Astrocyte (in vitro differentiated cells and primary cell): ENCODE results near the gene DLGAP4. TPM values are rescaled to one million over a fixed set of nuclear protein-coding genes. Genes with fewer than 3 reads are reported as not detected.
A peak's percentile ranks its signal among the peaks of the same experiment; 100 is the strongest.

ENCODE experiments used
- DNase-seq: peaks from one replicate; pipeline ENCODE4 v3.0.0-alpha.2; 2010; ENCODE audit warnings: low read depth
- FAIRE-seq: peaks from 2 replicates; lab custom pipeline; 2011; peaks lifted over from hg19 to GRCh38; lab: Jason Lieb, UNC
- H2AFZ ChIP-seq: 2 replicates; pipeline ENCODE4 v1.6.0; 2012; ENCODE audit warnings: low read depth, low read length, inconsistent platforms
- H3K27ac ChIP-seq: 2 replicates; pipeline ENCODE4 v1.5.1; 2011; ENCODE audit warnings: low read depth, low read length, inconsistent platforms
- H3K27me3 ChIP-seq: 2 replicates; pipeline ENCODE4 v1.6.0; 2011; ENCODE audit warnings: low read length, inconsistent platforms; ENCODE audit not compliant: insufficient read depth
- H3K36me3 ChIP-seq: 2 replicates; pipeline ENCODE4 v1.5.1; 2011; ENCODE audit warnings: low read length, inconsistent platforms; ENCODE audit not compliant: insufficient read depth
- H3K4me1 ChIP-seq: 2 replicates; pipeline ENCODE4 v1.5.1; 2011; ENCODE audit warnings: low read length, inconsistent platforms; ENCODE audit not compliant: insufficient read depth
- H3K4me2 ChIP-seq: 2 replicates; pipeline ENCODE4 v1.6.0; 2012; ENCODE audit warnings: low read length, inconsistent platforms
- H3K4me3 ChIP-seq: 2 replicates; pipeline ENCODE4 v1.5.1; 2011; ENCODE audit warnings: low read depth, mild to moderate bottlenecking, low read length, inconsistent platforms; ENCODE audit not compliant: insufficient read depth
- H3K79me2 ChIP-seq: 2 replicates; pipeline ENCODE4 v1.6.0; 2012; ENCODE audit warnings: mild to moderate bottlenecking, low read length, inconsistent platforms; ENCODE audit not compliant: insufficient read depth
- H3K9ac ChIP-seq: 2 replicates; pipeline ENCODE4 v1.6.0; 2012; ENCODE audit warnings: mild to moderate bottlenecking, low read length, inconsistent platforms
- H3K9me3 ChIP-seq: 2 replicates; pipeline ENCODE4 v1.5.1; 2012; ENCODE audit warnings: low read depth, mild to moderate bottlenecking, low read length, inconsistent platforms; ENCODE audit not compliant: insufficient read depth
- H4K20me1 ChIP-seq: 2 replicates; pipeline ENCODE4 v1.6.0; 2012; ENCODE audit warnings: low read length, inconsistent platforms; ENCODE audit not compliant: insufficient read depth
- H3K27ac Mint-ChIP-seq: one replicate; pipeline ENCODE4 v1.8.0; 2021; ENCODE audit warnings: mild to moderate bottlenecking, mixed read lengths; ENCODE audit not compliant: unreplicated experiment
- H3K27me3 Mint-ChIP-seq: one replicate; pipeline ENCODE4 v1.8.0; 2021; ENCODE audit warnings: low read depth, mixed read lengths; ENCODE audit not compliant: unreplicated experiment
- H3K36me3 Mint-ChIP-seq: one replicate; pipeline ENCODE4 v1.8.0; 2021; ENCODE audit warnings: low read depth, mixed read lengths; ENCODE audit not compliant: unreplicated experiment
- H3K4me1 Mint-ChIP-seq: one replicate; pipeline ENCODE4 v1.8.0; 2021; ENCODE audit warnings: low read depth, mixed read lengths; ENCODE audit not compliant: unreplicated experiment
- H3K4me3 Mint-ChIP-seq: one replicate; pipeline ENCODE4 v1.8.0; 2021; ENCODE audit warnings: mild to moderate bottlenecking, moderate library complexity, mixed read lengths; ENCODE audit not compliant: unreplicated experiment
- H3K9me3 Mint-ChIP-seq: one replicate; pipeline ENCODE4 v1.8.0; 2021; ENCODE audit warnings: mild to moderate bottlenecking, mixed read lengths; ENCODE audit not compliant: unreplicated experiment
- EZH2 ChIP-seq: IDR thresholded peaks from 2 replicates; pipeline ENCODE4 v1.6.1; 2012; ENCODE audit warnings: mild to moderate bottlenecking, low read length, inconsistent platforms; ENCODE audit not compliant: insufficient read depth
- total RNA-seq: library from RNA; stranded (reverse); gene quantifications from 2 replicates; pipeline ENCODE4 v1.2.1, GENCODE V29; 2021
- TF ChIP-seq, protein P1 (sequence below): IDR thresholded peaks from 2 replicates; pipeline ENCODE4 v1.5.1; 2011; ENCODE audit warnings: low read depth, mild to moderate bottlenecking, inconsistent platforms, low read length, moderate library complexity; ENCODE audit not compliant: insufficient read depth

DLGAP4 gene
- total RNA-seq, 1 donor from 2014 or later: 135 TPM

DNA sequence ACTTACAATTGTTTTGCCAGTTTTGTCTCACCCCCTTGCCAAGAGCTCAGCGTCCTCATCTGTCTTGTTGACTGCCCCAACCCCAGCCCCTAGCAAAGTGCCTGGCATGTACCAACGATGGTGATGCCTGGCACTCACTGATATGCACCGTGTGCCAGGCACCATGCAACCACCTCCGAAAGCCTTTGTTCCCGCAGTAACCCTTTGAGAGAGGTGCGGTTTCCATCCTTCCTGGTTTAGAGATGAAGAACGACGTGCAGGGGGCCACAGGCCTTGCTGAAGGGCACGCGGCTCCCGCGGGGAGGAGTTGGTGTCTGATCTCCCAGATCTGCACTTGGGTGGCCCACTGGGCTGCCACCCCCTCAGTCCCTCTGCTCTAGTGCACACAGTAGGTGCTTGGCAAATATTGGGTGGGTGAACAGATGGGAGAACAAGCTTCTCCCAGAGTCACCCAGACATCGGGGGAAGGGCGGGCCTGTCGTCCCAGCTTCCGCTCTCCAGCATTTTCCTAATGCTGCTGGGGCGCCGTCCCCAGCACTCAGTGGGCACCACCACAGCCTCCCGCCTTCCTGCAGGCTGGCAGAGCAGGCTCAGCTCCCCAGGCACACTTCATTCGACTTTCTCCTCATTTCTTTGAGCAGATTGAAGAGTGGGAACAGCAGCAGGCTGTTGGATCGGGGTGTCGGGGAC lies 35.3 kb downstream of the DLGAP4 start:
- Mint-ChIP-seq H3K36me3 (no peaks in the 10 kb centered on the region), H3K4me3 (no peak overlapping the region), H3K27me3 (peaks cover 17% of the 10 kb centered on the region), H3K9me3 (peaks cover 3% of the 10 kb centered on the region), H3K27ac (peak overlapping the region; percentile 12), H3K4me1 (no peaks in the 10 kb centered on the region)
- H3K27me3 ChIP-seq: no peaks in the 10 kb centered on the region
- no peak overlapping the region for H3K4me2 ChIP-seq
- TF ChIP-seq, protein P1, sequence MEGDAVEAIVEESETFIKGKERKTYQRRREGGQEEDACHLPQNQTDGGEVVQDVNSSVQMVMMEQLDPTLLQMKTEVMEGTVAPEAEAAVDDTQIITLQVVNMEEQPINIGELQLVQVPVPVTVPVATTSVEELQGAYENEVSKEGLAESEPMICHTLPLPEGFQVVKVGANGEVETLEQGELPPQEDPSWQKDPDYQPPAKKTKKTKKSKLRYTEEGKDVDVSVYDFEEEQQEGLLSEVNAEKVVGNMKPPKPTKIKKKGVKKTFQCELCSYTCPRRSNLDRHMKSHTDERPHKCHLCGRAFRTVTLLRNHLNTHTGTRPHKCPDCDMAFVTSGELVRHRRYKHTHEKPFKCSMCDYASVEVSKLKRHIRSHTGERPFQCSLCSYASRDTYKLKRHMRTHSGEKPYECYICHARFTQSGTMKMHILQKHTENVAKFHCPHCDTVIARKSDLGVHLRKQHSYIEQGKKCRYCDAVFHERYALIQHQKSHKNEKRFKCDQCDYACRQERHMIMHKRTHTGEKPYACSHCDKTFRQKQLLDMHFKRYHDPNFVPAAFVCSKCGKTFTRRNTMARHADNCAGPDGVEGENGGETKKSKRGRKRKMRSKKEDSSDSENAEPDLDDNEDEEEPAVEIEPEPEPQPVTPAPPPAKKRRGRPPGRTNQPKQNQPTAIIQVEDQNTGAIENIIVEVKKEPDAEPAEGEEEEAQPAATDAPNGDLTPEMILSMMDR: no peak
- no peak for TF ChIP-seq EZH2
- no peak overlapping the region for H2AFZ ChIP-seq
- H4K20me1 ChIP-seq: peaks cover 3% of the 10 kb centered on the region
- no peaks in the 10 kb centered on the region for H3K36me3 ChIP-seq
- no peaks in the 10 kb centered on the region for H3K4me1 ChIP-seq
- no peaks in the 10 kb centered on the region for H3K9me3 ChIP-seq
- H3K79me2 ChIP-seq: no peaks in the 10 kb centered on the region
- no peak overlapping the region for H3K27ac ChIP-seq
- no peak for DNase-seq
- FAIRE-seq: no peak
- H3K9ac ChIP-seq: no peak overlapping the region
- H3K4me3 ChIP-seq: no peak overlapping the region

DNA sequence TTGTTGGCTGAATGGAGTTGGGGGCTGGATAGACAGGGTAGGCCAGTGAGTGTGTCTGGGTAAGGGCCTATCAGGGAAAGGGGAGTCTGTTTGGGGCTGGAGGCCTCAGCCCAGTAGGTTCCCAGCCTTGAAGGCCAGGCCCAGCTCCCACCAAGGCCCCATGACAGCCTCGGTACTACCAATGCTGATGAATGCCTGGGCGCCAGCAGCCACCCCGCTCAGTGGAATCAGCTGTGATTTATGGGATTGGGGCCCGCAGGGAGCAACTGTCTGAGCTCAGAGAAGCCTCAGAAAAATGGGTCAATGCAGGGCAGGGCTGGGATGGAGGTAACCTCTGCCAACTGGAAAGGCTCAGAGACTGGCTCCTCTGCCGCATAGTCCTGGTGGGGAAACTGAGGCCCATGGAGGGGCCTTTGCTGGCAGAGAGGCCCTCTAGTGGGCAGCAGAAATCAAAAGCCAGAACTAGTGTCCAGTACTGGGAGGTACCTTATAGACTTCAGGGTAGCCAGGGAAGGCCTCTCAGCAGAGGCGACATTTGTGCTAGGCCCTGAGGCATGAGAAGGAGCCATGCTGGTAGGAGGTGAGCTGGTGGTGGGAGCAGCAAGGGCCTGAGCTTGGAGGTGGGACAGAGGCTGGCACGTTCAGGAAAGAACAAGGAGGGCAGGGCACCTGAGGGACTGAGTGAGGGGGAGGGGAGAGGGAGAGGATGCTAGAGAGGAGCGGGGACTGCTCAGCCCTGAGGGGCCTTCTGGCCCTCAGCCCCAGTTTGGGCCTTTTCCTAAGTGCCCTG lies 36.4 kb downstream of the DLGAP4 start:
- Histone ChIP-seq H3K36me3 (no peaks in the 10 kb centered on the region), H3K4me2 (no peak overlapping the region), H3K4me3 (no peak overlapping the region), H3K9me3 (no peaks in the 10 kb centered on the region), H2AFZ (no peak overlapping the region), H3K27me3 (no peaks in the 10 kb centered on the region), H4K20me1 (peaks cover 3% of the 10 kb centered on the region), H3K4me1 (no peaks in the 10 kb centered on the region), H3K27ac (no peak overlapping the region), H3K9ac (no peak overlapping the region), H3K79me2 (no peaks in the 10 kb centered on the region)
- Mint-ChIP-seq H3K27ac (no peak overlapping the region), H3K27me3 (peaks cover 22% of the 10 kb centered on the region), H3K9me3 (peaks cover 3% of the 10 kb centered on the region), H3K4me1 (no peaks in the 10 kb centered on the region), H3K4me3 (peak overlapping the region; percentile 34), H3K36me3 (no peaks in the 10 kb centered on the region)
- DNase-seq: no peak
- no peak for FAIRE-seq
- TF ChIP-seq EZH2: no peak
- TF ChIP-seq, protein P1: no peak

DNA sequence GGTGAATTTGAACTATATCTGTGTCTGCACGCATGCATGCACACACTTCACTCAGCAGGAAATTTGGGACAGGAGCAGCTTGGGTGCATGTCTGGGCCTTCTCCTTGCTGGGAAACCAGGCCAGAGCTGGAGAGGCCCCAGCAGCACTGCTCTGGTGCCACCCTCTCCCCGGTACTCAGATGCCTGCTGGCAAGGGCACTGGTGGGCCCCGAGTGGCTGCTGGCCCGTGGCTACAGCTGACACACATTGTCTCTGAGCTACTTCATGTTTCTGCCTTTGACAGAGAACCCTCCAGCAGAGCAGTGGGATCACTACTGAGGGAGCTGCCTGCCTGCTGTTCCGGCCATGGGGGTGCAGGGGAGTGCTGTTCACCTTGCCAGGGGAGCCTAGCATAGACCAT lies 37.5 kb downstream of the DLGAP4 start:
- Histone ChIP-seq H3K4me3 (no peak overlapping the region), H3K4me1 (no peaks in the 10 kb centered on the region), H3K79me2 (no peaks in the 10 kb centered on the region), H3K9ac (no peak overlapping the region), H3K27ac (no peak overlapping the region), H3K27me3 (no peaks in the 10 kb centered on the region), H3K36me3 (no peaks in the 10 kb centered on the region), H4K20me1 (peaks cover 3% of the 10 kb centered on the region), H2AFZ (no peak overlapping the region), H3K9me3 (no peaks in the 10 kb centered on the region), H3K4me2 (no peak overlapping the region)
- DNase-seq (no peak), FAIRE-seq (no peak)
- H3K4me3 Mint-ChIP-seq: no peak overlapping the region
- TF ChIP-seq EZH2: no peak
- TF ChIP-seq, protein P1: no peak
- H3K4me1 Mint-ChIP-seq: no peaks in the 10 kb centered on the region
- H3K36me3 Mint-ChIP-seq: no peaks in the 10 kb centered on the region
- H3K27me3 Mint-ChIP-seq: peaks cover 22% of the 10 kb centered on the region
- H3K9me3 Mint-ChIP-seq: peaks cover 3% of the 10 kb centered on the region
- no peak overlapping the region for H3K27ac Mint-ChIP-seq
